ENCODE measurements around the gene ANKRD31.
"Not testable (repeated sequence)": the region's sequence is repeated elsewhere in the genome, so short reads cannot be mapped to it uniquely, and the experiment has no call there.

Gene ANKRD31, protein sequence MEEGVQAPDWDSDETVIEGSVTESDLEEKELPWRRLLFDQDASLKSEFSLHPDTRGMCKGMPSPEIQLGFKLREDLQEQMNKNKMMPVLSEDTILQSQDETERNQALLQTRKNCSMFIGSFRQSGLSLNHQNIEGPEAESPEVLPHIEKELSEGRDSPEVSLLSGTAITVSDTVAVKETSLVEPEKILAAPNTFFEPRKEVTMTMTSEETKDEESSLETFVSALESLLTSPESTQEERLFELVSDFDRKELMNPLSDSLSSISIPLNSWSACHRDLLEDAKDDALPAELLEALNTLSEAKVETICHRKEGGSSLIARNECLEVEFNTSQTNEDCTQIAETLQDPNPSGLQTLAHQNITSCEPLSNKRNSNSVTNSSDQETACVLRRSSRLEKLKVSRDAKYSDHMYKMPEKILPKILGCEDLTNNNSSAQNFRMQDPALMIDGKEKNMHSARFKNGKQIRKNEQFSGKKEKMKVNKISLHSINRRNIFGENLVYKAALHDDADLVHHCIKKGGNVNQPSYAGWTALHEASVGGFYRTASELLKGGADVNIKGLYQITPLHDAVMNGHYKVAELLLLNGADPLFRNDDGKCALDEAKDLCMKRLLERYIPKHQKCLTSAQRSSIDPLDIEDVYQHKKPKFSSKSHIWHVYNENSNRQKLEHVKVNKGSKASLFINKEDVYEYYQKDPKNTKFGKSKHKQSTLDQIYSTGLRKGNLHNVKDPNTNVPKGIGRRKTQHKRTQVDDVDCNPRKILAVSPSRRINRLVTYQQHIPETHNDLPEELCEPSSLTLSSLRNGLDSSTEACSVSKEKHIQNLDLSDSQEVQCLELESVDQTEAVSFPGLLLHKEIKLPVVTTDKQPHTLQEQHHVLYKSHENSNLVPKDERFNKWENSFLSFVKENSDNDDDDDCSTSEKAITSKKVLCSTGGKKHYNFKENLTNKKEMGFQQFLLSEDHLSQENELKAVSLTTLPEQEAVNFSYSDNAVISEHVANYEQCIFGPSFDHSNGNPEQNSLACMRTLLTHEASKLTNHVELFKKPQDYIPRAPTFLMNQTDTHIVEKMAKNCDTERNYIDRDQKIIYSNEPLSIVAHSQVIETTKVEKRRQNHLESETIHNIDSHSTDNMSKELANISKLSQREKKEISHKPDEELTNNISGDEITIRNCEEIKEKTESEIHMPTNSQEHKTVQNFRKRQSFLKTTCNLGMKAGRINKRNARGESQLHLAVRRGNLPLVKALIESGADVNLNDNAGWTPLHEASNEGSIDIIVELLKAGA (N-terminal part only)

DNA sequence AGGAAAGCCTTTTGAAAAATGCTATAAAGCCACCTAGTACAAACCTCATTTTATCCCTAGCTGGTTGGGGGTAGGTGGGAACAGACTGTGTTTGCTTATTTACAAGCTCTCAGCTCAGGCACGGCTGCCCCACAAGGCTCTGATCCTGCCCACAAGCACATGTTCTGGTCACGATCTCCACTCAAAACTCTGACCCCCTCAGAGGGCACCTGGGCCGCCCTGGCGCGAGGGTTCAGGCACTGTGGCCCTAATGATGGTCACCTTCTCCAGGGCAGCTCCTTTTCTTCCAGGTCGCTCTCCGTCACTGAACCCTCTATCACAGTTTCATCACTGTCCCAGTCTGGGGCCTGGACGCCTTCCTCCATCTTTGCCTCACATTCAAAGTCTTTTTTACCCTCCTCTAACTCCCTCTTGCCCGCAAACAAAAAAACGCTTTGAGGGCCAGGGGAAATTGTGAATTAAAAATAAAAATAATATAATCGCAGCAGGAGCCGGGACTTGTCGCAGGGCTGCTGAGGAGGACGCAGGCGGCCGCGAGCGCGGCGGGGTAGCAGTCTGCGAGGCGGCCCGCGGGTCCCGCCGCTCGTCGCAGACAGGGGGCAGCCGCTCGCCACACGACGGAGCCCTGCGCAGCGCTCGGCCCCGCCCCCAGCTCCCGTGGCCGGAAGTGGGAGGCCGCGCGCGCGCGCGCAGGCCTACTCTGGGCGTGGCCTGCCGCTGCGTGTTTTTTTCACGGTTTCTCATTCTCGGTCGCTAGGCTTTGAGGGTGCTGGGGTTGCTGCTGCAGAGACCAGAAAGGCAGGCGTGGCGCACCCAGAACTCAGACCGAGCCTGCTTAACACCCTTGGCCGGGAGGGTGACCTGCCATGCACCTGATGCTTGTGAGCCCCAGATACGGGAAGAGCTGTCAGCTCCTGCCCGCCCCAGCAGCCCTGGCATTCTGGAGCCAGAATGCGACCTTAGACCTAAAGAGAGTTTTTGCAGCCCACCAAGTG lies at the start of gene ANKRD31:
Gene ANKRD31, minus strand, starts transcription at position 557 of the 995 bp plus-strand sequence. Its CDS starts 192 bp downstream, at position 365.
- peak; percentile 93 for DNase-seq (ENCODE audit: low spot score)

DNA sequence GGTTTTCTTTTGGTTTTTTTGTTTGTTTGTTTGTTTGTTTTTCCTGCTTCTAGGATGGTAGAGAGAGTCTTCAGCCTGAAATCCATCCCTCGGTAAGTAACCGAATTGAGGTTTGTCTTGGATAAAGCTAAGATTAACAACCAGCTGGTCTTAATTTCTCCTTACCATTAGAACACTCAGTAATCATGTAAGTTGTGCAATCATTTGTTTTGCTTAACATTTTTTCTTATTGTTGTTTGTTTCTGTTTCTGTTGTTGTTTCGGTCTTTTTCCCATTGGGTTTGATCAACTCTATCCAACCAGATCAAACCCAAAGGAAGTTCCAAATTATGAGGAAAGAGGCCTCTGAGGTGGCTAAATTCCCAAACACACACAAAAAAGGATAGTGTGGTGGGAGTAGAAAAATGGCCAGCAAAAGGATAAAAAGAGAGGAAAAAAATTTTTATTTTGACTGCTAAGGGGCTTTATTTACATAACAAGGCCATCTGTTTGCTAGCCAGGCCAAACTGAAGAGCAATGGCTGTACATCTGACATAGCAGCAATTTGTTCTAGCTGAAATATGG lies 49.6 kb upstream of the ANKRD31 start:
- DNase-seq (ENCODE audit: low spot score): no peak

DNA sequence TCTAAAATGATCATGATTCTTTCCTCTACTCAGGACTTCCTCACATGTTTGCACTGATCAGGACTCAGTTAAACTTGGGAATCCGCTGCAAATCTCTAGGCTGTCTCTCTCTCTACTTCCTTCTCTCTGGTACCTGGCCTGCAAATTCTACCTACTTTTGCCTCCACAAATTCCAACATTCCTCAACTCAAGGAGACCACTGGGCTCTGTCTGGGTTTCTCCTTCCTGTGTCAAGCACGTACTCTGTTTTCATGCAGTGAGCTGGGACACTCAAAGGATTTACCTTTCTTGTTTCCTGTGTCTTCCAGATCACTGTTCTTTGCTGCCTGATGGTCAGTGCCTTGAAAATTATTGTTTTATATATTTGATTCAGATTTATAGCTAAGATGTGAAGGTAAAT lies 45.9 kb upstream of the ANKRD31 start:
- DNase-seq (ENCODE audit: low spot score): no peak

DNA sequence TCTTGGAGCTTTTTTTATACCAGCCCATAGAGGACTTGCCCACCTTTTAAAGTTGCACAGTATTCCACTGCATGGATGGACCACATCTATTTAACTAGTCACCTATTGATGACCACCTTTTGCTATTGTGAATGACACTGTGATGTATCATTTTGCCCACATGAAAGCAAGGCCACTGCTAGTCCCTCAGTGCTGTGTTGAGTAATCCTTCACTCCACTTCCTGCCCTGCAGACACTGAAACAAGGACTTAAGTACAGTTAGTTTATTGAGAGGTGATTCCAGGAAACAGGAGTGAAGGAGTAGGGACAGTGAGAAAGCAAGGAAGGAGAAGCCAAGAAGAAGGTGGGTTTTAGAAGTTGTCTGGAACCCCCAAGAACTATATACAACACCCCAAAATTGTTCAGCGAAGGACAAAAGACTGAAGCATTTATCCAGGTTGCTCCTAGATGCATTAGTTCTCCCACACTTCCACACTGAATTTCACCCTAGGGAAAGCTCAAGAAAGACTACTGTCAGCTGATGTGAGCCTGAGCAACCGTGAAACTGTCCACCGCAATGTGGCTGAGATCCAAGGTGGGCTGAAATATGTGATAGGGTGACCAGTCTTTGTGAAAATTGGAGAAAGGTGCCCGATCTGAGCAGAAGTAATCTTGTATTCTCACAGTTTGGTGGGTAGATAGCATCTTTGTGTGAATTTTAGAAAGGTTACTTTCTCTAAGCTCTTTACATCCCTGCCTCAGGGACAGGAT lies 45.2 kb upstream of the ANKRD31 start:
- no peak for DNase-seq (ENCODE audit: low spot score)

DNA sequence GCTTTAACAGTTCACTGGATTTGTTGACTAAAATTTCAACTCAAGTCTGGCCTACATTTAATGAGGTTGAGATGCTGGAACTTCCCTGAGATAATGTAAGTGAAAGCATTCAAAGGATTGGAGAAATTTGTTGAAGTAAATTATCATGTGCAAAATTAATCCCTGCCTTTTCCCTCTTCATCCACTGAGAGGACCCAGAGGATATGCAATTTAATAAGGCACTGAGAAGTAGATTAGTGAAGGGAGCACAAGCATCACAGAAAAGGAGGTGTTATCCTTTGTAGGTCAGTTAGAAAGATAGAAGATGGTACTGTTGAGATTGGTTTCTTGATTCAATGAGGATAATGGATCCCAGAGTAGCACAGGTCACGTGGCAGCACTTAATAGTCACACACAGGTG lies 42.6 kb upstream of the ANKRD31 start:
- no peak for DNase-seq (ENCODE audit: low spot score)

DNA sequence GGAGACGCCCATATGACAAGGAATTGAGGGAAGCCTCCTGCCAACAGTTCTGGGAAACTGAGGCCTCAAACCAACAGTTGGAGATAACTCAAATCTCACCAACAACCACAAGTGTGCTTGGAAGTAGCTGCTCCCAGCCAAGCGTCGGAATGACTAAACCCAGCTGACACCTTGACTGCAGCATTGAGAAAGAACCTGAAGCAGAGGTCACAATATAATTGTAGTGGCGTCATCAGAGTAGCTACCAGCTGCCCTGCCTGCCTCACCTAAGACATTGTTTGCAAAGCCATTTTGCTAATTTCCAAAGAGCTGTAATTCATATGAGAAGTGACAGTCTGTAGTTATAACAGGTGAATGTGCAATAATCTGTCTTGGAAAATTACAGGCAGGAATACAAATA lies 40.8 kb upstream of the ANKRD31 start:
- DNase-seq (ENCODE audit: low spot score): no peak

DNA sequence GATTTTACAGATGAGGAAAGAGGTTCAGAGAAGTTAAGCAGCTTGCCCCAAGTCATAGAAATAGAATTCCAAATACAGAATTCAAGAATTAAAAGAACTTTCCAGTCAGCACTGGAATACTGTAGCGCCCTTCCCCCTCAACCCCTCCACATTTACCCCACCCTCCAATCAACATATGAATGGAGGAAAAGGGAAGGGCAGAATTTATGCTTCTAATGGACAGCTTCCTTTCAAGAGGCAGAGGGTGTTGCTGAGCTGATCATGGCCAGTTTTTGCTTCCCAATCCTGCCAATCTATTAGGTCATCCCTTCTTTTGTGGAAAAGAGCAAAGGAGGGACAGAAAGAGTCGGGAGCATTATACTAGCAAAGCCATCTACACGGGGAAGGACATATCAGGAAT lies 39.1 kb upstream of the ANKRD31 start:
- no peak for DNase-seq (ENCODE audit: low spot score)

DNA sequence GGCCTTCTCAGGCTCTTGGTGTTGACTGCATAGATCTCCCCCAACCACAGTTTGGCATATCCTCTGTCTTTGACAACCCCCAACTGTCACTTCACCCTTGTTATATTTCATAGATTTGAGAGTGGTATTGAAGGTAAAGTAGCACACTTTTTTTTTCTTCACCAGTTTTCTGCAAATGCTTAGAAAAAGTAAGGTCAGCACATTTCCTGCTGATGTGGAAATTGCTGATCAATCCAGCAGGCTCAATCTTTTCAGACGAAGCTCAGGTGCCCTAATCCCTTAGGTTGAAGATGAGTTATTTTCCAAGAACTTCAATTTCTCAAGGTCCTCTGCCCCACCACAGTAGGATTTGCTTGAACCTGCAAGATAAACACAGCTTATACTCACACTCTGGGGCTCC lies 38.5 kb upstream of the ANKRD31 start:
- no peak for DNase-seq (ENCODE audit: low spot score)

DNA sequence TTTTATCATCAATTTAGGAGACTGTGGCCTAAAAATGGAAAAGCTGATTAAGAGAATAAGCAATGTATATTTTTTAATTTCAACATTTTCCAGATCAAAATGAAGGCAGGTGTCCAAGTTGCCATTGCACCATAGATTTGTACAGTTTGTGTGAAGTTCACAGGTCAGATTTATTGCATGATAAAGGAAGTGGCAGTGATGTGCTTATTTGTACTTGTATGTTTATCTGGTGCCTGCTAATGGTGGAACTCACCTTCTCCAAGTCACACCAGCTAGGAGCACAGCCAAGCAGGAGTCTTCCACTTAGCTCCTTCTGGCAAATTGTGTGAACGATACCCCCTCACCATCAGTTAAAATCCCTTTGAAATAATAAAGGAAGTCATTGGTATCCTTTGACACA lies 37.8 kb upstream of the ANKRD31 start:
- no peak for DNase-seq (ENCODE audit: low spot score)

DNA sequence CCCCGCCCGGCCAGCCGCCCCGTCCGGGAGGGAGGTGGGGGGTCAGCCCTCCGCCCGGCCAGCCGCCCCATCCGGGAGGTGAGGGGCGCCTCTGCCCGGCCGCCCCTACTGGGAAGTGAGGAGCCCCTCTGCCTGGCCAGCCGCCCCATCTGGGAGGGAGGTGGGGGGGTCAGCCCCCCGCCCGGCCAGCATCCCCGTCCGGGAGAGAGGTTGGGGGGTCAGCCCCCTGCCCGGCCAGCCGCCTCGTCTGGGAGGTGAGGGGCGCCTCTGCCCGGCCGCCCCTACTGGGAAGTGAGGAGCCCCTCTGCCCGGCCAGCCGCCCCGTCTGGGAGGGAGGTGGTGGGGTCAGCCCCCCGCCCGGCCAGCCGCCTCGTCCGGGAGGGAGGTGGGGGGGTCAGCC lies 33.9 kb upstream of the ANKRD31 start:
- not testable (repeated sequence) for DNase-seq (ENCODE audit: low spot score)

DNA sequence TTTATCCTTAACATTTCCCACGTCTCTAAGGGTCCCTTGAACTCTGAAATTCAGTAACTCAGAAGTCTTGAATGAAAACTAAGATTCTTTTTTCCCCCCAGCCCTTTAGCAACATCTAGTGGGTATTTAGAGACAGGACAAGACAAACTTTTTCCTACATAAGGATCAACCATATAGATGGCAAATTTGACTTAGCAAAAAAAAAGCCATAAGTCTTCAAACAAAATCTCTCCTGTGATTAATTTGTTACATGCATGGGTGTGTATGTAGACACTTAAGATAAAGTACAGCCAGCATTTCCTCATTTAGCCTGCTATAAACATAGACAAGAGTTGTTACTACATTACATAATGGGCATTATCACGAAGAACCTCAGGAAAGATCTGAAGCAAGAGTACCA lies 29.1 kb upstream of the ANKRD31 start:
- peak; percentile 49 for DNase-seq (ENCODE audit: low spot score)

DNA sequence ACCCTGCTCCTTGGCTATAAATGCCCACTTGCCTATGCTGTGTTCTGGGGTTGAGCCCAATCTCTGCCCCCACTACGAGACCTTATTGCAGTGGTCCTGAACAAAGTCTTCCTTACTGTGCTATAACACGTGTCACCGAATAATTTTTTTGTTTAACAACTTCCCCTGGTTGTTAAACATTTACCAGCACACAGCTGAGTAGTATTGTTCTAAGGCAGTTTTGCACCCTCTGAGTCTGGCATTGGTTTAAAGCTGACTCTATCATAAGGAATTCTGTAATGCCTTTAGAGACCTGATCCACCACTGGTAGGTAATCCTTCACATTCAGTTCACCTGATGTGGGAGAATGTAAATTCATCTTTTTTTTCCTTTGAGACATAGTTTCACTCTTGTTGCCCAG lies 25.6 kb upstream of the ANKRD31 start:
- no peak for DNase-seq (ENCODE audit: low spot score)

DNA sequence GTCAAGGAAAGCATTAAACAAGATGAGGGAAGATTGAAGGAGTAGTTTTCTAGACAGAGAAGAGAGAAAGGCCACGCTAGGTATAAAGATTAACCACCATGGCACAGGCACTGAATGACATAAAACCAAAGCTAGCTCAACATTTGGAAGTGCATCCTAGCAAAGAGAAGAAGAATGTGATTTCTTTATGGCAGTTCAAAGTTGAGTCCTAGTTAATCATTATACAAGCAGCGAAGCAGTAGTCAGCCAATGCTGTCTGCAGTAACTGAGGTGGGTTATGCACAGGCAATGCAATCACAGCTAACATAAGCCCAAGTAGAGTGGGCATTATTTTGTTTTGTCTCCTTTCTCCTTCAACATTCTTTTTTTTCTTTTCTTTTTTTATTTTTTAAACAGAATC lies 24.0 kb upstream of the ANKRD31 start:
- DNase-seq (ENCODE audit: low spot score): no peak

DNA sequence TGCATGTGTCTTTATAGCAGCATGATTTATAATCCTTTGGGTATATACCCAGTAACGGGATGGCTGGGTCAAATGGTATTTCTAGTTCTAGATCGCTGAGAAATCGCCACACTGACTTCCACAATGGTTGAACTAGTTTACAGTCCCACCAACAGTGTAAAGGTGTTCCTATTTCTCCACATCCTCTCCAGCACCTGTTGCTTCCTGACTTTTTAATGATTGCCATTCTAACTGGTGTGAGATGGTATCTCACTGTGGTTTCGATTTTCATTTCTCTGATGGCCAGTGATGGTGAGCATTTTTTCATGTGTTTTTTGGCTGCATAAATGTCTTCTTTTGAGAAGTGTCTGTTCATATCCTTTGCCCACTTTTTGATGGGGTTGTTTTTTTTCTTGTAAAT lies 13.8 kb upstream of the ANKRD31 start:
- DNase-seq (ENCODE audit: low spot score): not testable (repeated sequence)

DNA sequence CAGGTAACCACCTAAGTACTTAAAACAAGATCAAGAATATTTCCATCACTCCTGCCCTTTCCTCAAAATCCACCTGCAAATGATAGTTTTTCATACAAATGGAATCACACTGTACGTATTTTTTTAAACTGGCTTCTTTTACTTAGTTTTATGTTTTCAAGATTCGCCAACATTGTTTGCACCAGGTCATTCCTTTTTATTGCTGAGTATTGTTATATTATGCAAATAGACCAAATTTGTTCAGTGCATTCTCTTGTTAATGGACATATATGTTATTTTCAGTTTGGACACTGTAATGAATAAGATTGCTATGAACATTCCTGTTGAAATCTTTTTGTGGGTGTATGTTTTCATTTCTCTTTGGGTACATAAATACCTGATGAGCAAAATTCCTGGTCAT lies 8.3 kb upstream of the ANKRD31 start:
- DNase-seq (ENCODE audit: low spot score): no peak

DNA sequence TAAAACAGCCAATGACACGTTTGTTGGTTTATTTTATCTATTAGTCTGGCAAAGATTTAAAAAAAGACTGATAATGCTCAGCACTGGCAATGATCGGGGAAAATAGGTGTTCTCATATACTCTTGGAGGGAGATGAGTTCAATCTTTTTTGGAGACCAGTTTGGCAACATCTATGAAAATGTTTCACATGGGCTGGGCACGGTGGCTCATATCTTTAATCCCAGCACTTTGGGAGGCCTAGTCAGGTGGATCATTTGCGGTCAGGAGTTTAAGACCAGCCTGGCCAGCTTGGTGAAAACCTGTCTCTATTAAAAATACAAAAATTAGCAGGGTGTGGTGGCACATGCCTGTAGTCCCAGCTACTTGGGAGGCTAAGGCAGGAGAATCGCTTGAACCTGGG lies 6.8 kb upstream of the ANKRD31 start:
- DNase-seq (ENCODE audit: low spot score): no peak

DNA sequence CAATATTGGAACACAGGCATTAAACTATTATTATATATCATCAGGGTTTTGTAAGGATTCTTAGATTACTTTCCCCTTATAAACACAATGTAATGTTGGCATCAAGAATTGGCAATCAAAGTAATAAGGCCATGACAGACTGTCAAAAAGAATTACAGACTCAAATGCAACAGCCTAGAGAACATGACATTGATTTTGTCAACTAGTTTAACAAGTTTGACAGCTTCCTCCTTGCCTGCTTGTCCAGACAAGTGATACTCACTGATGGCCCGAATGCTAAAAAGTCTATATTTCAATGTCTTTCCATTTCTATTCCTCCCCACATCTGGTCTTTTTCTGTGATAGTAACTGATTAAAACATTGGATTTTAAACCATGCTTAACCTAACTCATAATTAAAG lies 6.4 kb upstream of the ANKRD31 start:
- DNase-seq (ENCODE audit: low spot score): peak; percentile 18

DNA sequence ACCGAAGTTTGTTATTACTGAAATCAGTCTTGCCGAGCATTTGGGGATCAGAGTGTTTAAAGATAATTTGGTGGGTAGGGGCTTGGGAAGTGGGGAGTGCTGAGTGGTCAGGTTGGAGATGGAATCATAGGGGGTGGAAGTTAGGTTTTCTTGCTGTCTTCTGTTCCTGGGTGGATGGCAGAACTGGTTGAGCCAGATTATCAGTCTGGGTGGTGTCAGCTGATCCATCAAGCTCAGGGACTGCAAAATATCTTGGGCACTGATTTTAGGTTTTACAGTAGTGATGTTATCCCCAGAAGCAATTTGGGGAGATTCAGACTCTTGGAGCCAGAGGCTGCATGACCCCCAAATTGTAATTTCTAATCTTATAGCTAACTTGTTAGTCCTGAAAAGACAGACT lies 5.4 kb upstream of the ANKRD31 start:
- no peak for DNase-seq (ENCODE audit: low spot score)

DNA sequence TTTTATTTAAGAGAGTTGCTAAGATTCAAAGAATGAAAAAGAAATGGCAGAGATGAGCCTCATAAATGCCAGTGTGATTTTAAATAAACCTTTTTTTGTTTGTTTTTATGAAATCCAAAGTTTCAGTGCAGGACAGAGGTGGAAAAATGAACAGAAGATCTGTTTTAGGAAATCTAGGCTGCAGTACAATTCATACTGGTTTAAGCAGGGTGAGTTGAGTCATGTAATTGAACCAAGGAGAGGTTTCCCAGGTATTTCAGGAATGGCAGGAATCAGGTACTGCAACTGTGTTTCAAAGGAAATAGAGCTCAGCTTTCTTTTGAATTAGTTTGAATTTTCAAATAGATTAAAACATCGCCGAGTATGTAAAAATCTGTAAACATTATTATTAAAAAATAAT lies 3.0 kb upstream of the ANKRD31 start:
- DNase-seq (ENCODE audit: low spot score): peak; percentile 27

DNA sequence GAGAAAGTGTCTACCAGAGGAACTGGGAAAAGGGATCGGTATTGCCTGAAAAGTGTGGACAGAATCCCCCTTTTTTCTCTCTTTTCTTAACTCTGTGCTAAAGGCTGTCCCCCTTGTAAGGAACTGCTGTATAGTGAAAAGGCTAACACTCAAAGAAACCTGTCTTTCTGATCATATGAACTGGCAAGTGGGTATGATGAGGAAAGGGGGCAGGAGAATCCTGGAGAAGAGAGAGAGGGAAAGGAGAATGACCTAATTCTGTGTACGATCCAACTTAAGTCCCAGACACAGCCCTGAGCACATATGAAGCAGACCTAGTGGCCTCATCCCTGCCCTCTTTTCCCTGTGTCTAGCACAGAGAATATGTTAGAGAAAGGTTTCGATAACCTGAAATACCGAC lies 967 bp downstream of the ANKRD31 start:
- no peak for DNase-seq (ENCODE audit: low spot score)

All from LoVo (cell line).